ENCODE results near the gene GABRR3. TPM values are rescaled to one million over a fixed set of nuclear protein-coding genes. Genes with fewer than 3 reads are reported as not detected.

GABRR3 gene
- not detected in 2 replicates for total RNA-seq

GRCh38 chr3:98035208-98035607 lies at the start of gene GABRR3:
GABRR3 (minus strand) TSS chr3:98035315; CDS start chr3:98034987, 328 bp downstream.

GRCh38 chr3:97971679-97972567 lies 63.2 kb downstream of the GABRR3 start, which contains the start of gene RIOX2:
RIOX2 (minus strand) TSS chr3:97972431; CDS start chr3:97967593, 4,838 bp downstream.

Other genes with a start within 250 kb of the GABRR3 start
- gene CRYBG3, start 213.3 kb downstream of the GABRR3 start, total RNA-seq: 32.4 and 41.2 TPM in 2 replicates
- 29.0 and 44.1 TPM in 2 replicates for gene RIOX2, start 62.9 kb downstream of the GABRR3 start, total RNA-seq
- not detected in 2 replicates for gene OR5AC2, start 51.9 kb upstream of the GABRR3 start, total RNA-seq
- not detected in 2 replicates for gene OR5H1, start 95.4 kb upstream of the GABRR3 start, total RNA-seq
- not detected in 2 replicates for gene OR5H14, start 112.2 kb upstream of the GABRR3 start, total RNA-seq
- not detected in 2 replicates for gene OR5H15, start 131.4 kb upstream of the GABRR3 start, total RNA-seq
- not detected in 2 replicates for gene OR5H6, start 228.9 kb upstream of the GABRR3 start, total RNA-seq
- gene OR5H2, start 247.2 kb upstream of the GABRR3 start, total RNA-seq: not detected in 2 replicates